GM19043 (cell line): Measurements from ENCODE around the gene AMOTL1.

ENCODE experiments used
- ATAC-seq: cut with Tn5 transposase; IDR thresholded peaks from one replicate; pipeline ENCODE4 v1.9.1; 2021; ENCODE audit warnings: low read depth; ENCODE audit not compliant: unreplicated experiment

Gene AMOTL1

GRCh38 chr11:94767701-94768601 is at the start of gene AMOTL1:
Gene AMOTL1, plus strand, starts transcription at chr11:94768356. Its CDS starts 156 bp downstream, at chr11:94768512.
- peak; percentile 75 for ATAC-seq

- ATAC-seq = no peak
Observed at GRCh38 chr11:94719876-94720275, 48.3 kb upstream of the AMOTL1 start.

GRCh38 chr11:94721565-94722292 is 46.4 kb upstream of the AMOTL1 start:
- ATAC-seq = no peak

GRCh38 chr11:94722735-94723134 is 45.4 kb upstream of the AMOTL1 start:
- no peak for ATAC-seq

- ATAC-seq = no peak
Observed at GRCh38 chr11:94725097-94725496, 43.1 kb upstream of the AMOTL1 start.

- no peak for ATAC-seq
Observed at GRCh38 chr11:94727819-94728218, 40.3 kb upstream of the AMOTL1 start.

GRCh38 chr11:94728541-94728940 is 39.6 kb upstream of the AMOTL1 start:
- ATAC-seq = no peak

GRCh38 chr11:94728966-94729751 is 39.0 kb upstream of the AMOTL1 start:
- no peak for ATAC-seq

- no peak for ATAC-seq
Observed at GRCh38 chr11:94730153-94730552, 38.0 kb upstream of the AMOTL1 start.

- ATAC-seq = no peak
Observed at GRCh38 chr11:94731880-94732601, 36.1 kb upstream of the AMOTL1 start.

GRCh38 chr11:94732617-94733281 is 35.4 kb upstream of the AMOTL1 start:
- no peak for ATAC-seq

GRCh38 chr11:94734563-94735275 is 33.4 kb upstream of the AMOTL1 start:
- ATAC-seq = no peak

- ATAC-seq = no peak
Observed at GRCh38 chr11:94735907-94736306, 32.2 kb upstream of the AMOTL1 start.

- no peak for ATAC-seq
Observed at GRCh38 chr11:94737171-94737611, 31.0 kb upstream of the AMOTL1 start.

- no peak for ATAC-seq
Observed at GRCh38 chr11:94738746-94739145, 29.4 kb upstream of the AMOTL1 start.

- ATAC-seq = no peak
Observed at GRCh38 chr11:94739331-94739730, 28.8 kb upstream of the AMOTL1 start.

- ATAC-seq = no peak
Observed at GRCh38 chr11:94740083-94741021, 27.8 kb upstream of the AMOTL1 start.
